GM12873 (cell line): ENCODE data around the gene MTF2.

Experiments
- TF ChIP-seq, protein P1 (sequence below): IDR thresholded peaks from 2 replicates; pipeline ENCODE4 v1.5.1; 2012; ENCODE audit warnings: low read depth, mild to moderate bottlenecking, moderate library complexity, low read length, control low read depth; ENCODE audit not compliant: insufficient read depth; ENCODE audit errors: missing control alignments

Gene MTF2

DNA sequence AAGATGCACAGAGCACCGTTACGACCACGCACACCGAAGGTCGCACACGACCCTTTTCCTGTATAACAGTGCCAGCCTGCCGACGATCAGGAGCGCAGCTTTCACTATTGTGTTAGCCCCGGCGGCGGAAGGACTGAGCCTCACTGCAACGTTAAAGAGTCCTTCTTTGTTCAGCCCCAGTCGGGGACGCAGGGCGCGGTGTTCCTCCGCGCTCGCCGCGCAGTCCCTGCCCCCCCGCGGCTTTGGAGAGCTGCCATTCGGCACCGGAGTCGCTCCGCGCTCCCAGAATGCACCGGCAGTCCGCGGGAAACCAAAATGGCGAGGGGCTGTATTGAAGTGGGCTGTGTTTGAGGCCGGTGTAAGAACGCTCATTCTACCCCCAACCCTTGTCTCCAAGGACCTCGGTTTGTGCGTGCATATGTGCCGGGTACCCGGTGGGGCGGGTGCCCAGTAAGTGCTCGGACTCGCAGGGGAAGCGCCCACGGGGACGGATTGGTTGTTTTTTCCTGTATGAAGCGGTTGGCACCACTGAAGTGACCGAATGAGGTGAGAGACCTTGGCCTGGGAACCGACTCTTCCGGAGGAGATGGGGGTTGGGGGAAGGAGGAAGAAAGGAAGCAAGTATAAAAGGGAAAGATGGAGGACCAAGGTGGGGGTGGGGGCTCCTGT is at the start of gene MTF2:
Gene MTF2, plus strand, starts transcription at position 298 of the 669 bp plus-strand sequence. Its CDS starts 244 bp downstream, at position 542.
- TF ChIP-seq, protein P1, sequence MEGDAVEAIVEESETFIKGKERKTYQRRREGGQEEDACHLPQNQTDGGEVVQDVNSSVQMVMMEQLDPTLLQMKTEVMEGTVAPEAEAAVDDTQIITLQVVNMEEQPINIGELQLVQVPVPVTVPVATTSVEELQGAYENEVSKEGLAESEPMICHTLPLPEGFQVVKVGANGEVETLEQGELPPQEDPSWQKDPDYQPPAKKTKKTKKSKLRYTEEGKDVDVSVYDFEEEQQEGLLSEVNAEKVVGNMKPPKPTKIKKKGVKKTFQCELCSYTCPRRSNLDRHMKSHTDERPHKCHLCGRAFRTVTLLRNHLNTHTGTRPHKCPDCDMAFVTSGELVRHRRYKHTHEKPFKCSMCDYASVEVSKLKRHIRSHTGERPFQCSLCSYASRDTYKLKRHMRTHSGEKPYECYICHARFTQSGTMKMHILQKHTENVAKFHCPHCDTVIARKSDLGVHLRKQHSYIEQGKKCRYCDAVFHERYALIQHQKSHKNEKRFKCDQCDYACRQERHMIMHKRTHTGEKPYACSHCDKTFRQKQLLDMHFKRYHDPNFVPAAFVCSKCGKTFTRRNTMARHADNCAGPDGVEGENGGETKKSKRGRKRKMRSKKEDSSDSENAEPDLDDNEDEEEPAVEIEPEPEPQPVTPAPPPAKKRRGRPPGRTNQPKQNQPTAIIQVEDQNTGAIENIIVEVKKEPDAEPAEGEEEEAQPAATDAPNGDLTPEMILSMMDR, result no peak

DNA sequence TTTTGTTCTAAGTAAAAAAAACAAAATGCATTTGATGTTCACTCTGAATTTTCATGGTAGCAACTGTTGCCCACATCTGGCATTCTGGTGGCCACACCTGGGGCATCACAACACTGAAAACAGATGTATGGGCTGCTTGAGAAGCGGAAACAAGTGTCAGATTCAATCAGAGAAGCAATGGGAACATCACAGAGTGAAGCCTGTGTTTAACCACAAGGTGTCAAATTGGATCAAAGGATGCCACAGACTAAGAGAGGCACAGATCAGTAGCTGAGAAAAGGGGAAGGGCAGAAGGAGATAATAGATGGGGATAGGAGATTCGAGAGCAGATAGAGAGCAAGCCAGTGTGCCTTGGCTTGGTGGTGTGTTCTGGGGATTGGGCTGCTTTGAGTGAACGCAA is 49.8 kb upstream of the MTF2 start:
- TF ChIP-seq, protein P1, result no peak

DNA sequence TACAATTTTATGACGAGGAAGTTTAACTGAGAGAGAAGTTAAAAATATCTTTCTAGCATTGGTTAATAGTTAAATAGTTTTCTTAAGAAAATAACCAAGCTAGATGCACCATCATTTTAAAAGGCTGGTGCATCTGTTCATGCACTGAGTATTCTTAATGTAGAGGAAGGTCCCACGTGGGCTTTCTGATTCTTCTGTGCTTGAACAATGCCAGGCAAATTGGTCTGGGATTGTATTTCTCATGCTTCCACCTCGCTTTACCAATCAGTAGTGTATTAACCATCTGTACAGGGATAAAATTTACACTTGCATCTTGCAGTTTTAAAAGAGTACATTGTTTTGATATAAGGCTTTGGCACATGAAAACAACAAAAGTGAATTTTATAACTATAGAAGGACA is 47.4 kb upstream of the MTF2 start:
- TF ChIP-seq, protein P1, result no peak

DNA sequence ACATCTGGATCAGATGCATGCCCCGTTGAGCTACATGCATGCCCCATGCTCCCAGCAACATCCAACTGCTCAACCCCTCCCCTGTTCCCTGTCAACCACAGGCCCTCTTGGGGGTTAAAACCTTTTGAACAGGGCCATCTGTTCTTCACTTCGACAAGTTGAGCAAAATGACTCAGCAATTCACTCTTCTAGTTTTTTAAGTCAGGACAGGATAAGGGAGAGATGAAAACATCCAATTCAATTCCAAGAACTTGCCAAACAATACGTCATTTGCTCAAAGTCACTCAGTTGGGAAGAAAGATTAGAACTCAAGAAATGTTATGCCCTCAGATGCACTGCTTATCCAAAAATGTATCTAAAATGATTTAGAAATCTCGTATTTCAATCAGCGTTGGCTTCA is 46.1 kb upstream of the MTF2 start:
- TF ChIP-seq, protein P1, result no peak

DNA sequence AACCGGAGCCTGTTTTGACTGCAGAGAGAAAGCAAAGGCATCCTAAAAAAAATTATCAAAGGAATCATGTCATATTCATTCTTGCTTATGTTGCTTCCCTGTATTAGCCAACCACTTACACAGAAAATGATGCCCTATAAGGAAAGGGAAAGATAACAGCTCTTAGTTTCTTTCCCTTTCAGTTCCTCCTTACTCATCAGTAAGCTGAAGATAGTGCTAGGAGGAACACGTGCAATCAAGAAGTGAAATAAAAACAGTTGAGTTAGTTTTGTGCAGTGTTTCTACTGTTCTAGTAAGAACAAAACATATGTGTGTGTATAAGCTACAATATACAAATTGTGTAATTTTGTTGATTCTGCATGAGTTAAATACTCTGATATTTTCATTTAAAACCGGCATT is 45.3 kb upstream of the MTF2 start:
- TF ChIP-seq, protein P1, result no peak

DNA sequence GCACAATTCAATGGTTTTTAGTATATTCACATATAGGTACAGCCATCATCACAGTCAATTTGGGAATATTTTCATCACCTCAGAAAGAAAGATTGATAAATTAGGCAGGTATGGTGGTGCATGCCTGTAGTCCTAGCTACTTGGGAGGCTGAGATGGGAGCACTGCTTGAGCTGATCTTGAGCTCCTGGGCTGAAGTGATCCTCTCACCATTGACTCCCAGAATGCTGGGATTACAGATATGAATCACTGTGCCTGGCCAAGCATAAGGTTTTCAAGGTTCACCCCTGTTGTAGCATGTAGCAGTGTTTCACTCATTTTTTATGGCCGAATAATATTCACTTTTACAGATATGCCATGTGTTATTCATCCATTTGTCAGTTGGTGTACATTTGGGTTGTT is 44.7 kb upstream of the MTF2 start:
- TF ChIP-seq, protein P1, result no peak

DNA sequence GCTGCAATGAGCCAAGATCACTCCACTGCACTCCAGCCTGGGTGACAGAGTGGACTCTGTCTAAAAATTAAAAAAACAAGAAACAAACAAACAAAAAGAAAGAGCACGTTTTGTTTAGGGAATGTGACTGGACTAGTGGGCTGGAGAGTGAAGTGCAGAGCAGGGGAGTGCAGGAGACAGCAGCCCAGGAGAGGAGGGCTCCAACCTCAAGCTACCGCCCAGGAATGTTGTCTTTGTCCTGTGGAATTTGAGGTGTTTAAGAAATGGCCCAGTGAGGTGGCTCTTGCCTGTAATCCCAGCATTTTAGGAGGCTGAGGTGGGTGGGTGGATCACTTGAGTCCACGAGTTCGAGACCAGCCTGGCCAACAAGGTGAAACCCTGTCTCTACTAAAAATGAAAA is 42.4 kb upstream of the MTF2 start:
- TF ChIP-seq, protein P1, result no peak
